PFSK-1 (cell line): ENCODE results near the gene TAS2R41.

Experiments
- FOXP2 ChIP-seq: optimal IDR thresholded peaks from 2 replicates; pipeline ENCODE3; 2011; ENCODE audit warnings: borderline replicate concordance, control low read depth, inconsistent platforms; ENCODE audit not compliant: insufficient read depth; ENCODE audit errors: extremely low read length, extremely low read depth
- POLR2AphosphoS5 ChIP-seq: IDR thresholded peaks from 2 replicates; pipeline ENCODE4 v1.6.1; 2012; ENCODE audit warnings: low read depth, mild to moderate bottlenecking, control low read depth, low read length, moderate library complexity
- SIN3A ChIP-seq: IDR thresholded peaks from 2 replicates; pipeline ENCODE4 v1.6.1; 2012; ENCODE audit warnings: mild to moderate bottlenecking, low read length, moderate library complexity, borderline replicate concordance; ENCODE audit not compliant: insufficient read depth
- TAF1 ChIP-seq: IDR thresholded peaks from 2 replicates; pipeline ENCODE4 v1.6.1; 2012; ENCODE audit warnings: low read length, control low read depth, borderline replicate concordance; ENCODE audit not compliant: insufficient read depth
- TF ChIP-seq, protein P1 (sequence below), 2 experiments: IDR thresholded peaks; 2 replicates each; pipeline versions ENCODE4 v1.6.1 to v1.8.0; 2011 to 2012; ENCODE audit warnings: low read depth in 2 of 2, low read length in 2 of 2, control low read depth in 1 of 2, inconsistent platforms in 1 of 2, mild to moderate bottlenecking in 1 of 2, moderate library complexity in 1 of 2; ENCODE audit not compliant: insufficient read depth in 1 of 2

Gene TAS2R41

DNA sequence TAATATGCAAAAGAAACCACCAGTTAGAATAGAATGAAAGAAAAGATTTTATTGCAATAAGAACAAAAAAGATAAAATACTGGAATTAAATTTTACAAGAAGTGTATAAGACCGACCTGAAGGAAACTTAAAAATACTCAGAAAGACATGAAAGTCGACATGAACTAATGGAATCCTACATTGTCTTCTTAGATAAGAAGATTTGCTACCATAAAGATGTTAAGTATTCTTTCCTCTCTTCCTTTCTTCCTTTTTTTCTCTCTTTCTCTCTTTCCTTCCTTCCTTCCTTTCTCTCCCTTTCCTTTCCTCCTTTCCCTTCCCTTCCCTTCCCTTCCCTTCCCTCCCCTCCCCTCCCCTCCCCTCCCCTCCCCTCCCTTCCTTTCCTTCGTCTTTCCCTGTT is 27.9 kb upstream of the TAS2R41 start:
- no peak for TF ChIP-seq POLR2AphosphoS5
- TF ChIP-seq FOXP2, result no peak
- no peak for TF ChIP-seq SIN3A
- TF ChIP-seq, protein P1, sequence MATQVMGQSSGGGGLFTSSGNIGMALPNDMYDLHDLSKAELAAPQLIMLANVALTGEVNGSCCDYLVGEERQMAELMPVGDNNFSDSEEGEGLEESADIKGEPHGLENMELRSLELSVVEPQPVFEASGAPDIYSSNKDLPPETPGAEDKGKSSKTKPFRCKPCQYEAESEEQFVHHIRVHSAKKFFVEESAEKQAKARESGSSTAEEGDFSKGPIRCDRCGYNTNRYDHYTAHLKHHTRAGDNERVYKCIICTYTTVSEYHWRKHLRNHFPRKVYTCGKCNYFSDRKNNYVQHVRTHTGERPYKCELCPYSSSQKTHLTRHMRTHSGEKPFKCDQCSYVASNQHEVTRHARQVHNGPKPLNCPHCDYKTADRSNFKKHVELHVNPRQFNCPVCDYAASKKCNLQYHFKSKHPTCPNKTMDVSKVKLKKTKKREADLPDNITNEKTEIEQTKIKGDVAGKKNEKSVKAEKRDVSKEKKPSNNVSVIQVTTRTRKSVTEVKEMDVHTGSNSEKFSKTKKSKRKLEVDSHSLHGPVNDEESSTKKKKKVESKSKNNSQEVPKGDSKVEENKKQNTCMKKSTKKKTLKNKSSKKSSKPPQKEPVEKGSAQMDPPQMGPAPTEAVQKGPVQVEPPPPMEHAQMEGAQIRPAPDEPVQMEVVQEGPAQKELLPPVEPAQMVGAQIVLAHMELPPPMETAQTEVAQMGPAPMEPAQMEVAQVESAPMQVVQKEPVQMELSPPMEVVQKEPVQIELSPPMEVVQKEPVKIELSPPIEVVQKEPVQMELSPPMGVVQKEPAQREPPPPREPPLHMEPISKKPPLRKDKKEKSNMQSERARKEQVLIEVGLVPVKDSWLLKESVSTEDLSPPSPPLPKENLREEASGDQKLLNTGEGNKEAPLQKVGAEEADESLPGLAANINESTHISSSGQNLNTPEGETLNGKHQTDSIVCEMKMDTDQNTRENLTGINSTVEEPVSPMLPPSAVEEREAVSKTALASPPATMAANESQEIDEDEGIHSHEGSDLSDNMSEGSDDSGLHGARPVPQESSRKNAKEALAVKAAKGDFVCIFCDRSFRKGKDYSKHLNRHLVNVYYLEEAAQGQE (IDR thresholded peaks at IDR 0.05; ENCODE audit: insufficient read depth in 1 of 2, low read depth in 2 of 2, low read length in 2 of 2), result no peak
- no peak for TF ChIP-seq TAF1

DNA sequence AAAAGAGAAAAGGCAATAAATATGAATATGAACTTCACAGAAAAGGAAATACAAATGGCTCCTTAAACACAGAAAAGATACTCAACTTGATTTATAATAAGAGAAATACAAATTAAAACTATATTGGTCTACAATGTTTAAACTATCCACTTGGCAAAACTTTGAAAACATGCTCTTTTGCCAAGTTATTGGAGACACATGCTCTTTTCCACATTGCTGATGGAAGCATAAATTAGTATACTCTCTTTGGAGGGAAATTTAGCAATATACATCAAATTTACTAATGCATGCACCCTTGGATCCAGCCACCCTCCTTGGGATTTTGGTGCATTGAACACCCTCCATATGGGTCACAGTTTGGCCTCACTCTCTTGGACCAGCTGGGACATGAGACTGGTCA is 26.6 kb upstream of the TAS2R41 start:
- TF ChIP-seq SIN3A, result no peak
- TF ChIP-seq FOXP2, result no peak
- no peak for TF ChIP-seq POLR2AphosphoS5
- TF ChIP-seq TAF1, result no peak
- TF ChIP-seq, protein P1 (IDR thresholded peaks at IDR 0.05; ENCODE audit: insufficient read depth in 1 of 2, low read depth in 2 of 2, low read length in 2 of 2), result no peak

DNA sequence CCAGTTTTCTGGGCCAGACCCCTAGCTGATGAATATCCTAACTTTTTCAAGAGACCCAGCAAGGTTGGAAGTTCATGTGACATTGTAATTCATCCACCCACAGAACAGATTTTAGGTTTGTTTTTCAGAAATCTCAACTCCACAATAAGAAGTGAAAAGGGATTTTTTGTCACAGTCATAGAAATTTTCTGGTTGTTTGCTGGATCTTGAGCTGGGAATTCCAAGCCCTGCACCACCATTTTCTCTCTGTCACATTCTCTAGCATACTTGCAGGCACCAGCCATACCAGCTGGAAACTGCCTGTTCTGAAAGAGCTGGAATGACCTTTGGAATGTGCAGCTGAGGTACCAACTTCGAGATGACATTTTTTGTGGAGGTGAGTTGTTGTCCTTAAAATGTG is 25.9 kb upstream of the TAS2R41 start:
- TF ChIP-seq FOXP2, result no peak
- no peak for TF ChIP-seq SIN3A
- TF ChIP-seq TAF1, result no peak
- no peak for TF ChIP-seq POLR2AphosphoS5
- TF ChIP-seq, protein P1 (IDR thresholded peaks at IDR 0.05; ENCODE audit: insufficient read depth in 1 of 2, low read depth in 2 of 2, low read length in 2 of 2), result no peak

DNA sequence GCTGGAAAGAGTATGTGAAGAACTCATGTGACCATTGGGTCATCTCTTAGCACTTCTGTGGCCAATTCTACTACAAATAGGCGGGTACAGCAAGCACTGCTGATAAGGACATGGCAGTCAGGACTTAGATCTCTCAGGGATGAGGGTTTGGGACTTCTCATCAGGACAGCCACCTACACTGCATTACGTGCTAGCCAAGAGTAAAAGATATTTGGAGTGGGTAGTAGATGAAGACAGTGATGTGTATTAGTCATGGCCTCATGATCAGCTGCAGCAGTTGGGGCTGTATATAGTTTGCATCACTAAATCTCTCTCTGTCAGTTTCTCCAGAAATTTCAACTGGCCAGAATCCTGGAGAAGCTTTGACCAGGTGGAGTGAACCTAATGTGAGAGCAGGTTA is 25.2 kb upstream of the TAS2R41 start:
- TF ChIP-seq, protein P1 (IDR thresholded peaks at IDR 0.05; ENCODE audit: insufficient read depth in 1 of 2, low read depth in 2 of 2, low read length in 2 of 2), result no peak
- no peak for TF ChIP-seq POLR2AphosphoS5
- no peak for TF ChIP-seq SIN3A
- TF ChIP-seq TAF1, result no peak
- no peak for TF ChIP-seq FOXP2

DNA sequence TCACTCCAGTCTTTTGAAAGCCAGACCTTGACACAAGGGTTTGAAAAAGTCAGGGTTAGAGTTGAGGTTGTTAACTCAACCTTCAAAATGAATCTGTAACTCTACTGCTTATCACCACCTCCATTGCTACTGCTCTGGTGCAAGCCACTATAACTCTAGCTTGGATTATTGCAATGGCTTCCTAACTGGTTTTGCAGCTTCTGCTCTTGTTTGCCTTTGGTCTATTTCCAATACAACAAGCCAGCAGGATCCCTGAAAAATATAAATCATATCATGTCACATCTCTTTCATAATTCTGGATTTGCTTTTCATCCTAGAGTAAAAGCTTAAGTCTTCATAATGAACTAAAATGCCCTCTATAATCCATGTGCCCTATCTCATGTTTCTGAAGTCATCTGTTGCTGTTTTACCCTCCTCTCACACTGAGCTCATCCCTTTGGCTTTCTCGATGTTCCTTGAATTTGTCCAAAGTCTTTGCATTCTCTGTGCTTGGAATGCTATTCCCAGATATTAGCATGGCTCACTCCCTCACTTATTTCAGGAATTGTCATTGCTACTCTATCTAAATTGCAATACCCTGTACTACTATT is 23.5 kb upstream of the TAS2R41 start:
- TF ChIP-seq, protein P1 (IDR thresholded peaks at IDR 0.05; ENCODE audit: insufficient read depth in 1 of 2, low read depth in 2 of 2, low read length in 2 of 2), result no peak
- TF ChIP-seq FOXP2 (no peak), POLR2AphosphoS5 (no peak), SIN3A (no peak), TAF1 (no peak)
